Measurements from ENCODE around the gene RBMS1. TPM values are rescaled to one million over a fixed set of nuclear protein-coding genes. Genes with fewer than 3 reads are reported as not detected.

Gene RBMS1
- polyA plus RNA-seq, 1 donor (not counting 4 experiments of a cell fraction or from before 2014, with no cell fraction given) = 89.1 TPM

- H3K9me3 ChIP-seq (ENCODE audit: control insufficient read depth, low read depth, low read length) = no peaks in the 10 kb centered on the region
- H3K36me3 ChIP-seq (ENCODE audit: control insufficient read depth in 2 of 2, extremely low read depth in 1 of 2, insufficient read depth in 2 of 2, low read length in 2 of 2) = no peaks in the 10 kb centered on the region
- peak overlapping the region; percentile 34 for H3K9ac ChIP-seq (ENCODE audit: control insufficient read depth, extremely low read depth, insufficient read depth, low read length)
- TF ChIP-seq CTCF (optimal IDR thresholded peaks at IDR 0.05 in 1 of 3, IDR thresholded peaks at IDR 0.05 in 1 of 3, conservative IDR thresholded peaks at IDR 0.05 in 1 of 3; ENCODE audit: extremely low read depth in 1 of 3, insufficient read depth in 2 of 3, low read length in 3 of 3) = no peak
- no peak for TF ChIP-seq EZH2 (IDR thresholded peaks at IDR 0.05; ENCODE audit: low read length)
- H3K27me3 ChIP-seq (ENCODE audit: control insufficient read depth, extremely low read depth, insufficient read depth, low read length) = no peaks in the 10 kb centered on the region
- peaks cover 26% of the 10 kb centered on the region for H3K79me2 ChIP-seq (ENCODE audit: control insufficient read depth, insufficient read depth, low read length)
- FAIRE-seq (peak; percentile 71), DNase-seq (ENCODE audit: low read depth, low spot score) (no peak)
- H4K20me1 ChIP-seq (ENCODE audit: control insufficient read depth, extremely low read depth, insufficient read depth, low read length) = no peaks in the 10 kb centered on the region
- no peak overlapping the region for H2AFZ ChIP-seq (ENCODE audit: control insufficient read depth, low read length)
- no peaks in the 10 kb centered on the region for H3K9me1 ChIP-seq (ENCODE audit: control insufficient read depth, extremely low read depth, insufficient read depth, low read length)
- dilution Hi-C loops (cut with MboI; ENCODE audit: extremely low pct_ligation_motif_present, low sequenced_read_pairs) = no loop called here
- H3K27ac ChIP-seq (ENCODE audit: control insufficient read depth, insufficient read depth, low read length) = peak overlapping the region; percentile 83
- H3K4me1 ChIP-seq (ENCODE audit: control insufficient read depth, extremely low read depth, insufficient read depth, low read length) = peaks cover 35% of the 10 kb centered on the region
- H3K4me2 ChIP-seq (ENCODE audit: control insufficient read depth, extremely low read depth, insufficient read depth, low read depth, low read length) = peak overlapping the region; percentile 70
- peak overlapping the region in 1 of 3 experiments; percentile 36 for H3K4me3 ChIP-seq (ENCODE audit: control insufficient read depth in 2 of 3, extremely low read depth in 1 of 3, insufficient read depth in 2 of 3, low read depth in 1 of 3, low read length in 3 of 3)
These were observed 60.0 kb downstream of the RBMS1 start for GRCh38 chr2:160433466-160434140.

GRCh38 chr2:160432633-160433032, 61.0 kb downstream of the RBMS1 start:
- H3K79me2 ChIP-seq (ENCODE audit: control insufficient read depth, insufficient read depth, low read length) = peaks cover 23% of the 10 kb centered on the region
- H3K4me2 ChIP-seq (ENCODE audit: control insufficient read depth, extremely low read depth, insufficient read depth, low read depth, low read length) = peak overlapping the region; percentile 70
- H3K27me3 ChIP-seq (ENCODE audit: control insufficient read depth, extremely low read depth, insufficient read depth, low read length) = no peaks in the 10 kb centered on the region
- no peaks in the 10 kb centered on the region for H3K36me3 ChIP-seq (ENCODE audit: control insufficient read depth in 2 of 2, extremely low read depth in 1 of 2, insufficient read depth in 2 of 2, low read length in 2 of 2)
- dilution Hi-C loops (cut with MboI; ENCODE audit: extremely low pct_ligation_motif_present, low sequenced_read_pairs) = no loop called here
- no peak overlapping the region for H3K4me3 ChIP-seq (ENCODE audit: control insufficient read depth in 2 of 3, extremely low read depth in 1 of 3, insufficient read depth in 2 of 3, low read depth in 1 of 3, low read length in 3 of 3)
- H2AFZ ChIP-seq (ENCODE audit: control insufficient read depth, low read length) = no peak overlapping the region
- DNase-seq (ENCODE audit: low read depth, low spot score) (peak; percentile 64), FAIRE-seq (peak; percentile 98)
- peak overlapping the region; percentile 83 for H3K27ac ChIP-seq (ENCODE audit: control insufficient read depth, insufficient read depth, low read length)
- H3K9ac ChIP-seq (ENCODE audit: control insufficient read depth, extremely low read depth, insufficient read depth, low read length) = peak overlapping the region; percentile 14
- H4K20me1 ChIP-seq (ENCODE audit: control insufficient read depth, extremely low read depth, insufficient read depth, low read length) = no peaks in the 10 kb centered on the region
- no peak for TF ChIP-seq EZH2 (IDR thresholded peaks at IDR 0.05; ENCODE audit: low read length)
- TF ChIP-seq CTCF (optimal IDR thresholded peaks at IDR 0.05 in 1 of 3, IDR thresholded peaks at IDR 0.05 in 1 of 3, conservative IDR thresholded peaks at IDR 0.05 in 1 of 3; ENCODE audit: extremely low read depth in 1 of 3, insufficient read depth in 2 of 3, low read length in 3 of 3) = peak; percentile 7 to 54 (median 27)
- H3K9me1 ChIP-seq (ENCODE audit: control insufficient read depth, extremely low read depth, insufficient read depth, low read length) = no peaks in the 10 kb centered on the region
- peaks cover 35% of the 10 kb centered on the region for H3K4me1 ChIP-seq (ENCODE audit: control insufficient read depth, extremely low read depth, insufficient read depth, low read length)
- H3K9me3 ChIP-seq (ENCODE audit: control insufficient read depth, low read depth, low read length) = no peaks in the 10 kb centered on the region

All from keratinocyte (primary cell).